Mesodermal cell (in vitro differentiated cells): ENCODE results near the gene KMT2E.

Experiments used
- H3K27ac ChIP-seq: 2 replicates; pipeline ENCODE4 v1.7.0; 2013; ENCODE audit warnings: mild to moderate bottlenecking, low read depth, low read length, moderate library complexity; ENCODE audit not compliant: severe bottlenecking
- H3K36me3 ChIP-seq: 2 replicates; pipeline ENCODE4 v1.7.1; 2013; ENCODE audit warnings: mild to moderate bottlenecking, low read length, moderate library complexity; ENCODE audit not compliant: control insufficient read depth, insufficient read depth
- H3K4me1 ChIP-seq: one replicate; pipeline ENCODE4 v1.7.1; 2013; ENCODE audit warnings: mild to moderate bottlenecking, low read length; ENCODE audit not compliant: insufficient read depth, control insufficient read depth, poor library complexity, severe bottlenecking
- H3K4me3 ChIP-seq: 2 replicates; pipeline ENCODE4 v1.7.0; 2013; ENCODE audit warnings: low read length, control low read depth, mild to moderate bottlenecking; ENCODE audit not compliant: insufficient read depth, poor library complexity, severe bottlenecking; ENCODE audit errors: extremely low read depth
- H3K9me3 ChIP-seq: 2 replicates; pipeline ENCODE4 v1.7.1; 2013; ENCODE audit warnings: mild to moderate bottlenecking, low read length, moderate library complexity; ENCODE audit not compliant: control insufficient read depth
- WGBS, 2 experiments: methylation state at CpG; one replicate each; pipeline ENCODE4 v1.1.5; 2013; ENCODE audit warnings: missing lambda C conversion rate in 2 of 2; ENCODE audit not compliant: insufficient coverage in 2 of 2; 5-methylcytosine and 5-hydroxymethylcytosine counted together

The KMT2E gene

DNA sequence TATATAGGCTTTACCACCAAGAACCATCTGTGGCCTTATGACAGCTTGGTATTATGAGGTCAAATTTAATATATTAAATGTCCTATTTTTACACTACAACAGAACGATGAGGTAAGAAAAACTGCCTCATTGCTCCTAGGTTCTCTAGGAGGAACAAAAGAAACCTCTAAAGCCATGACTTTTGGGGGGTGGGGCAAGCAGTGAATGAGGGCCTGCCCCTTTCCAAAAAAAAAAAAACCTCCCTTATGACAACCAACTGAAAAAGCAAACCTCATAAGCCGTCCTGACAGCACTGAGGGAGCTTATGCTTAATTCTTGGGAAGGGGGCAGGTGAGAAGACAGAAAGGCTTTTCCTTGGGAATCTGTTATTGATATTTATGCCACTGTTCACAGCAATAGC lies 116.6 kb downstream of the KMT2E start:
- peaks cover 4% of the 10 kb centered on the region for H3K4me1 ChIP-seq
- H3K27ac ChIP-seq = no peak overlapping the region
- no peaks in the 10 kb centered on the region for H3K9me3 ChIP-seq
- no CpG with 5 or more reads among the region's 2 CpGs for WGBS, 2 experiments
- peaks cover 50% of the 10 kb centered on the region for H3K36me3 ChIP-seq
- no peak overlapping the region for H3K4me3 ChIP-seq

- no peaks in the 10 kb centered on the region for H3K9me3 ChIP-seq
- peaks cover 47% of the 10 kb centered on the region for H3K36me3 ChIP-seq
- 83 to 95% methylated on average over 8 to 9 of the region's 12 CpGs for WGBS, 2 experiments
- H3K4me1 ChIP-seq = peaks cover 6% of the 10 kb centered on the region
- H3K4me3 ChIP-seq = no peak overlapping the region
- H3K27ac ChIP-seq = no peak overlapping the region
Observed at GRCh38 chr7:105131033-105131656, 117.1 kb downstream of the KMT2E start.

GRCh38 chr7:105131890-105132289 lies 117.9 kb downstream of the KMT2E start:
- H3K4me3 ChIP-seq = no peak overlapping the region
- WGBS, 2 experiments = 90 to 92% methylated on average over 5 of the region's 7 CpGs
- H3K36me3 ChIP-seq = peaks cover 43% of the 10 kb centered on the region
- no peaks in the 10 kb centered on the region for H3K9me3 ChIP-seq
- H3K27ac ChIP-seq = no peak overlapping the region
- peaks cover 12% of the 10 kb centered on the region for H3K4me1 ChIP-seq

- Histone ChIP-seq H3K4me1 (peaks cover 13% of the 10 kb centered on the region), H3K4me3 (no peak overlapping the region), H3K9me3 (no peaks in the 10 kb centered on the region), H3K27ac (no peak overlapping the region), H3K36me3 (peaks cover 43% of the 10 kb centered on the region)
- 96 to 100% methylated on average over 3 of the region's 5 CpGs for WGBS, 2 experiments
Observed at GRCh38 chr7:105132335-105132734, 118.3 kb downstream of the KMT2E start.

DNA sequence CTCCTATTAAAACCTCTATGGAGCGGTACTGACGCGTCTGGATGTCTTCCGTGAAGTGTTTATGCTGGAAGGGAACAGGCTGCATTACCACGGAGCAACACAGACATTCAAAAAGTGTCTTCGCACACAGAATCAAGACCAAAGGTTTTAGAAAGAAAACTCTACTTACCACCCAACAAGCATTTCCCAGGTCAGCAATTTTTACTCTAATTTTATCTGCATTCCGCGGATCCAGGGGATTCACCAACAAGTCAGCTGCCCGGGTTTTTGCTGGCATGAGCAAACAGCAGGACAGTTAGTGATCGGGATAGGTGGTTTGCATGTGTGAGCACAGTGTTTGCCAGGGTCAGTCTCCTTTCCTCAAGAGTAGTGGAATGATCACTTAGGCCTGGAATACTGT lies 118.8 kb downstream of the KMT2E start:
- H3K4me1 ChIP-seq = peaks cover 13% of the 10 kb centered on the region
- WGBS, 2 experiments = 95% methylated on average over 6 to 8 of the region's 10 CpGs
- no peaks in the 10 kb centered on the region for H3K9me3 ChIP-seq
- H3K4me3 ChIP-seq = no peak overlapping the region
- peaks cover 48% of the 10 kb centered on the region for H3K36me3 ChIP-seq
- peak overlapping the region; percentile 5 for H3K27ac ChIP-seq

DNA sequence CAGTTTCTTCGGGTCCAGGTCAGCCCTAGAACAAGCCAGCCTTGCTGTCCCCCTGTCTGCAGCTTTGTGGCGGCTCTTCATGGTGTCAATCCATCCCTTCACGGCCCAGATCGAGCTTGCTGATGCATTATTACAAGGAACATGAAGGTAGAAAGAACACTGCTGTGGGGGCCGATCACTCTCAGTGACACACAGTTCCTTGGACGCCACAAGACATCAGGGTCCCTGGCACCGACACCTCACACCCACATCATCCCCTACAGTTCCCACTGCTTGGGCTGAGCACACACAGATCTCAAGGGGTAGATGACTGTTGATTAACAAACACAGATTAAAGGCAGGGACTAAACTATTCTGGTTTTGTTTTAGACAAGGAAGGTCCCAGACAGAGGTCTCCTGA lies 119.4 kb downstream of the KMT2E start:
- WGBS, 2 experiments = 88 to 91% methylated on average over 2 to 4 of the region's 7 CpGs

GRCh38 chr7:105133986-105134655 lies 120.1 kb downstream of the KMT2E start:
- no peaks in the 10 kb centered on the region for H3K9me3 ChIP-seq
- H3K27ac ChIP-seq = no peak overlapping the region
- no peak overlapping the region for H3K4me3 ChIP-seq
- peaks cover 58% of the 10 kb centered on the region for H3K36me3 ChIP-seq
- 92 to 100% methylated on average over 5 to 6 of the region's 9 CpGs for WGBS, 2 experiments
- peaks cover 13% of the 10 kb centered on the region for H3K4me1 ChIP-seq

More for the DNA sequence above, 119.4 kb downstream of the KMT2E start:
- Histone ChIP-seq H3K36me3 (peaks cover 53% of the 10 kb centered on the region), H3K4me3 (no peak overlapping the region), H3K4me1 (peaks cover 13% of the 10 kb centered on the region), H3K9me3 (no peaks in the 10 kb centered on the region), H3K27ac (no peak overlapping the region)

DNA sequence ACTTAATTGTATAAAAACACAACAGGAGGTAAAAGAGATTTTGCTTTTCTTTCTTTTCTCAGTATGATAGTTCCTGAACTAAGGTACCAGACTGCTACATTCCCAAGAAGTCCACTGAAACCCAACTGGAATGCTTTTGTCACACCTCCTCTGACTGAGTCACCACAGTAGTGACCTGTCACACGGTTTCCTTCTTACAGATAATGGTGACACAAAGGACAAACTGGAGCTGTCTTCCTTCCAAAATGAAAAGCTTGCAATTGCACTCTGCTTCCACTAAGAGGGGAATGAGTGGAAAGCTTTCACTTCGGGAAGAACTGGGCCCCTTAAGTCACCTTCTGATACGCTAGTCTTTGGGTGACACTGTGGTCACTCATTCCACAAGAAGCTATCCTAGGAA lies 122.2 kb downstream of the KMT2E start:
- 80 to 95% methylated on average over 3 of the region's 3 CpGs for WGBS, 2 experiments

DNA sequence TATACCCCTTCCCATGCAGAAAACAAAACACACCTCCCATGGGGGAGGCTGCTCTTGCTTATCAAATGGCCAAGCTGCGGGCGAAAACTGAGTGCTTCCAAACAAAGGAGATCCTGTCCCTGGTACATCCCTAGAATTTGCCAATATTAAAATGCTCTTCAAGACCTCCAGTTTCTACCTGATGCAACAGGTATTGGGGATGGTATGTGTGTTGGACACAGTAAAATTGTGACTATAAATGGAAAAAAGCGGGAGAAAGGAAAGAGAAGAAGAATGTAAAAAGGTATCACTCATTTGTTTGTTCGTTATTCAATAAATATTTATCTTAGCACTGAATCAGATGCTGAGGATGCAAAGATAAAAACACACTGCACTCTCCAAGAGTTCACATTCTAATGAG lies 123.9 kb downstream of the KMT2E start:
- WGBS, 2 experiments = 100% methylated on average over 2 of the region's 4 CpGs
- Histone ChIP-seq H3K36me3 (peaks cover 57% of the 10 kb centered on the region), H3K4me1 (peaks cover 9% of the 10 kb centered on the region), H3K4me3 (no peak overlapping the region), H3K9me3 (no peaks in the 10 kb centered on the region), H3K27ac (no peak overlapping the region)

More for the DNA sequence above, 122.2 kb downstream of the KMT2E start:
- peaks cover 13% of the 10 kb centered on the region for H3K4me1 ChIP-seq
- H3K4me3 ChIP-seq = no peak overlapping the region
- H3K36me3 ChIP-seq = peaks cover 57% of the 10 kb centered on the region
- no peak overlapping the region for H3K27ac ChIP-seq
- H3K9me3 ChIP-seq = no peaks in the 10 kb centered on the region

- no peak overlapping the region for H3K4me3 ChIP-seq
Observed at GRCh38 chr7:105139381-105139780, 125.4 kb downstream of the KMT2E start.

DNA sequence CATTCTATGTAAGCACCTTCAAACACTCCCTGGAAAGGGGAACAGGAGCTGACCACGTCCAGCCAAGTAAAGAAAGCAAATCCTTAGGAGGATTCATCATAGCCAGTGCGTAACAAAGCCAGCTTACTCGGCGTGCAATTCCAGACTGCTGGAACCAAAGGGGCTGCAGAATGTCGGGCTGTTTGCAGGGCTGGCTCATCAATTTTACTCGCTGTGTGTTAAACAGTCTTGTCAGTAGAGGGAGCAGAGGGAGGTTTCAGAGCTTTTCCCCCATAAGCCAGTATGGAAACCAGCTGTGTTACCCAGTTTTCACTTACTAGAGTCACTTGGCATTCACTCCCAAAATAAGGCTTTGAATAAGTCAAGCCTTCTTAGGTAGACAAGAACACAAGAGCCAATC lies 127.1 kb downstream of the KMT2E start:
- Histone ChIP-seq H3K4me3 (no peak overlapping the region), H3K36me3 (peaks cover 37% of the 10 kb centered on the region), H3K4me1 (peaks cover 8% of the 10 kb centered on the region), H3K9me3 (no peaks in the 10 kb centered on the region), H3K27ac (no peak overlapping the region)
- WGBS, 2 experiments = 62 to 80% methylated on average over 4 to 5 of the region's 6 CpGs

More at GRCh38 chr7:105139381-105139780, 125.4 kb downstream of the KMT2E start:
- H3K9me3 ChIP-seq = no peaks in the 10 kb centered on the region
- H3K27ac ChIP-seq = no peak overlapping the region
- H3K4me1 ChIP-seq = peaks cover 9% of the 10 kb centered on the region
- H3K36me3 ChIP-seq = peaks cover 48% of the 10 kb centered on the region
